SK-N-SH (cell line): ENCODE results near the gene LRRC8E. TPM values are rescaled to one million over a fixed set of nuclear protein-coding genes. Genes with fewer than 3 reads are reported as not detected.

ENCODE experiments used
- CTCF ChIA-PET: fragments of 300-600, 350-600 bp; formaldehyde crosslinking; extraction: SDS; loops from one replicate; lab custom pipeline; 2021; lab: Yijun Ruan, JAX
- POLR2A ChIA-PET: fragments of 350-600 bp; sonication (Branson Sonifier 250); formaldehyde crosslinking; extraction: SDS; loops from one replicate; lab custom pipeline; 2020; ENCODE audit warnings: antibody characterized with exemption, inconsistent platforms; lab: Yijun Ruan, JAX
- DNase-seq: peaks from one replicate; pipeline ENCODE4 v3.0.0; 2012
- H2AFZ ChIP-seq: fragments of 200-600 bp; sonication (generic); 2 replicates; pipeline ENCODE4 v1.8.1; 2016; ENCODE audit warnings: antibody characterized with exemption, mild to moderate bottlenecking, low read depth
- H3F3A ChIP-seq: fragments of 200-600 bp; sonication (generic); replicated peaks from 2 replicates; pipeline ENCODE3; 2016; ENCODE audit warnings: antibody characterized with exemption, mild to moderate bottlenecking; ENCODE audit not compliant: insufficient read depth
- H3K27ac ChIP-seq, 2 experiments: fragments of 200-500 bp in 1 of 2; fragments of 200-600 bp in 1 of 2; sonication (Bioruptor generic) in 1 of 2; sonication (generic), shearing (Covaris generic) in 1 of 2; 2 replicates each; pipeline versions ENCODE4 v1.5.1 to v1.6.1; 2014 to 2016; ENCODE audit warnings: low read depth in 2 of 2, inconsistent platforms in 1 of 2, low read length in 1 of 2, mild to moderate bottlenecking in 1 of 2, mixed read lengths in 1 of 2
- H3K27me3 ChIP-seq: fragments of 200-600 bp; sonication (generic), shearing (Covaris generic); 2 replicates; pipeline ENCODE4 v1.6.1; 2016; ENCODE audit warnings: mixed run types; ENCODE audit not compliant: insufficient read depth
- H3K36me3 ChIP-seq, 2 experiments: fragments of 200-500 bp in 1 of 2; fragments of 200-600 bp in 1 of 2; sonication (Bioruptor generic) in 1 of 2; sonication (generic) in 1 of 2; replicated peaks in 1 of 2; 2 replicates each; pipeline versions ENCODE3 to v1.5.1; 2014 to 2016; ENCODE audit warnings: low read length in 1 of 2, mild to moderate bottlenecking in 1 of 2; ENCODE audit not compliant: insufficient read depth in 2 of 2, control insufficient read depth in 1 of 2
- H3K4me1 ChIP-seq, 2 experiments: fragments of 200-500 bp in 1 of 2; fragments of 200-600 bp in 1 of 2; sonication (Bioruptor generic) in 1 of 2; sonication (generic), shearing (Covaris generic) in 1 of 2; 2 replicates each; pipeline versions ENCODE4 v1.5.1 to v1.6.1; 2014 to 2016; ENCODE audit warnings: low read depth in 1 of 2, low read length in 1 of 2, mixed run types in 1 of 2; ENCODE audit not compliant: insufficient read depth in 2 of 2, control insufficient read depth in 1 of 2
- H3K4me2 ChIP-seq: fragments of 200-600 bp; sonication (generic), shearing (Covaris generic); 2 replicates; pipeline ENCODE4 v1.6.1; 2017; ENCODE audit warnings: mixed run types
- H3K4me3 ChIP-seq, 2 experiments: fragments of 200-500 bp in 1 of 2; fragments of 200-600 bp in 1 of 2; sonication (Bioruptor generic) in 1 of 2; sonication (generic), shearing (Covaris generic) in 1 of 2; 2 replicates each; pipeline versions ENCODE4 v1.5.1 to v1.8.1; 2014 to 2016; ENCODE audit warnings: low read depth in 2 of 2, inconsistent platforms in 1 of 2, low read length in 1 of 2, mild to moderate bottlenecking in 1 of 2, mixed read lengths in 1 of 2, moderate library complexity in 1 of 2
- H3K79me2 ChIP-seq: fragments of 200-600 bp; sonication (generic); 2 replicates; pipeline ENCODE4 v1.8.1; 2017; ENCODE audit warnings: mild to moderate bottlenecking; ENCODE audit not compliant: insufficient read depth
- H3K9ac ChIP-seq: fragments of 200-600 bp; sonication (generic); 2 replicates; pipeline ENCODE4 v1.6.1; 2017; ENCODE audit warnings: mixed run types
- H3K9me2 ChIP-seq: fragments of 200-600 bp; sonication (generic); 2 replicates; pipeline ENCODE4 v1.6.1; 2017; ENCODE audit warnings: mixed run types
- H3K9me3 ChIP-seq: fragments of 200-600 bp; sonication (generic); 2 replicates; pipeline ENCODE4 v1.6.1; 2017; ENCODE audit warnings: mixed run types, mild to moderate bottlenecking, moderate library complexity
- H4K20me1 ChIP-seq: fragments of 200-600 bp; sonication (generic); 2 replicates; pipeline ENCODE4 v1.6.1; 2017; ENCODE audit warnings: mild to moderate bottlenecking, mixed run types; ENCODE audit not compliant: insufficient read depth
- ELF1 ChIP-seq: IDR thresholded peaks from 2 replicates; pipeline ENCODE4 v1.4.0; 2012
- FOXJ3 ChIP-seq: sonication (generic); formaldehyde crosslinking; IDR thresholded peaks from 2 replicates; pipeline ENCODE4 v1.5.1; 2020; ENCODE audit warnings: mild to moderate bottlenecking, missing genetic modification reagents
- FOXM1 ChIP-seq: IDR thresholded peaks from 2 replicates; pipeline ENCODE4 v1.4.0; 2012; ENCODE audit warnings: low read depth, mild to moderate bottlenecking
- GATA2 ChIP-seq: sonication (generic); formaldehyde crosslinking; IDR thresholded peaks from 2 replicates; pipeline ENCODE4 v1.5.0; 2020; ENCODE audit warnings: mild to moderate bottlenecking, missing genetic modification reagents
- JUND ChIP-seq: IDR thresholded peaks from 2 replicates; pipeline ENCODE4 v1.4.0; 2012
- MAX ChIP-seq: IDR thresholded peaks from 2 replicates; pipeline ENCODE4 v1.4.0; 2012; ENCODE audit warnings: low read depth
- MXI1 ChIP-seq: IDR thresholded peaks from 2 replicates; pipeline ENCODE4 v1.6.1; 2012; ENCODE audit warnings: mild to moderate bottlenecking, low read depth, low read length, improper control_type of control experiment
- PBX3 ChIP-seq: IDR thresholded peaks from 2 replicates; pipeline ENCODE4; 2012
- POLR2AphosphoS5 ChIP-seq: IDR thresholded peaks from 2 replicates; pipeline ENCODE4 v1.6.1; 2012; ENCODE audit warnings: low read depth, low read length
- RAD21 ChIP-seq: IDR thresholded peaks from 2 replicates; pipeline ENCODE4 v1.6.1; 2012; ENCODE audit warnings: mild to moderate bottlenecking, low read length
- RFX5 ChIP-seq: IDR thresholded peaks from 2 replicates; pipeline ENCODE4 v1.6.1; 2012; ENCODE audit warnings: mild to moderate bottlenecking, improper control_type of control experiment, low read length
- RXRA ChIP-seq: IDR thresholded peaks from 2 replicates; pipeline ENCODE4 v1.4.0; 2012; ENCODE audit warnings: low read depth, mild to moderate bottlenecking, borderline replicate concordance
- SMC3 ChIP-seq: IDR thresholded peaks from 2 replicates; pipeline ENCODE4 v1.6.1; 2012; ENCODE audit warnings: low read depth, low read length, improper control_type of control experiment
- TAF1 ChIP-seq: IDR thresholded peaks from 2 replicates; pipeline ENCODE4 v1.6.1; 2012; ENCODE audit warnings: low read depth, mild to moderate bottlenecking, low read length, moderate library complexity, borderline replicate concordance
- TCF12 ChIP-seq: IDR thresholded peaks from 2 replicates; pipeline ENCODE4 v1.4.0; 2012
- TEAD4 ChIP-seq: IDR thresholded peaks from 2 replicates; pipeline ENCODE4 v1.4.0; 2012; ENCODE audit warnings: mild to moderate bottlenecking, borderline replicate concordance; ENCODE audit not compliant: insufficient read depth
- WGBS: methylation state at CpG from one replicate; pipeline ENCODE4 v1.1.6; 2017; ENCODE audit warnings: low lambda C conversion rate; 5-methylcytosine and 5-hydroxymethylcytosine counted together
- polyA plus RNA-seq, 3 experiments: library from polyadenylated mRNA; depleted of rRNA; stranded (reverse); fragments of >200 nt; gene quantifications; 2 replicates each; pipeline ENCODE4 v1.2.3, GENCODE V29; 2012

LRRC8E gene
- polyA plus RNA-seq, 1 of the 3 experiments (the other 2 are of a cell fraction) = 0.02 TPM

- DNase-seq = no peak
- TF ChIP-seq RXRA (no peak), TCF12 (no peak), RFX5 (no peak), FOXJ3 (CRISPR knock-in tag) (no peak), PBX3 (no peak), TAF1 (no peak), MAX (no peak), ELF1 (no peak), SMC3 (no peak), JUND (no peak), POLR2AphosphoS5 (no peak), TEAD4 (no peak), FOXM1 (no peak), MXI1 (no peak), RAD21 (no peak)
- TF ChIP-seq, all 33 proteins: peak for 0
- Histone ChIP-seq H3K4me2 (no peak overlapping the region), H3K9me2 (no peaks in the 10 kb centered on the region), H3K9ac (no peak overlapping the region), H3K9me3 (no peaks in the 10 kb centered on the region), H3K27me3 (no peaks in the 10 kb centered on the region), H3K79me2 (no peaks in the 10 kb centered on the region), H2AFZ (no peak overlapping the region), H3K27ac (no peak overlapping the region), H3K4me1 (peaks cover 0 to 10% of the 10 kb centered on the region in 2 experiments; a peak in 1 of 4 replicates), H3K4me3 (no peak overlapping the region), H3K36me3 (no peaks in the 10 kb centered on the region), H4K20me1 (no peaks in the 10 kb centered on the region), H3F3A (peaks cover 7% of the 10 kb centered on the region)
- ChIA-PET CTCF (interaction anchor here (0.6 kb wide), 1 partner anchor 359 kb away, joined by 3 read pairs; no protein-coding TSS in a partner anchor), POLR2A (no interaction called here)
- 80% methylated on average over 7 of the region's 19 CpGs for WGBS
These were observed 42.1 kb upstream of the LRRC8E start for GRCh38 chr19:7846155-7846646.

GRCh38 chr19:7847664-7848063 is 40.6 kb upstream of the LRRC8E start:
- 89% methylated on average over 14 of the region's 23 CpGs for WGBS
- Histone ChIP-seq H3K9me3 (no peaks in the 10 kb centered on the region), H4K20me1 (no peaks in the 10 kb centered on the region), H2AFZ (no peak overlapping the region), H3K4me1 (peaks cover 0 to 10% of the 10 kb centered on the region in 2 experiments; a peak in 1 of 4 replicates), H3K79me2 (no peaks in the 10 kb centered on the region), H3K9me2 (no peaks in the 10 kb centered on the region), H3K9ac (no peak overlapping the region), H3K27me3 (no peaks in the 10 kb centered on the region), H3F3A (peaks cover 1% of the 10 kb centered on the region), H3K36me3 (no peaks in the 10 kb centered on the region), H3K4me3 (no peak overlapping the region), H3K27ac (no peak overlapping the region), H3K4me2 (no peak overlapping the region)
- CTCF ChIA-PET = no interaction called here
- POLR2A ChIA-PET = no interaction called here
- no peak for TF ChIP-seq SMC3
- no peak for TF ChIP-seq GATA2 (CRISPR knock-in tag)
- DNase-seq = no peak
